Transverse colon (tissue), 4 donors: ENCODE measurements around the gene EPHB2. TPM values are rescaled to one million over a fixed set of nuclear protein-coding genes. Genes with fewer than 3 reads are reported as not detected.

ENCODE experiments used
- DNase-seq: peaks from one replicate; pipeline ENCODE4 v3.0.0-alpha.2; 2019
- H3K27ac ChIP-seq, 4 donors: fragments of 200-600 bp; sonication (generic); 2 replicates each; pipeline ENCODE4 v1.5.1; 2016 to 2018; ENCODE audit warnings: inconsistent platforms in 4 of 4
- H3K27me3 ChIP-seq: fragments of 200-600 bp; sonication (generic); 2 replicates; pipeline ENCODE4 v1.5.1; 2017; ENCODE audit warnings: inconsistent platforms
- H3K36me3 ChIP-seq, 4 donors: fragments of 200-600 bp; sonication (generic); 2 replicates each; pipeline ENCODE4 v1.5.1; 2017 to 2019; ENCODE audit warnings: inconsistent platforms in 4 of 4
- H3K4me1 ChIP-seq, 4 donors: fragments of 200-600 bp; sonication (generic); 2 replicates each; pipeline ENCODE4 v1.5.1; 2017 to 2020; ENCODE audit warnings: inconsistent platforms in 4 of 4
- H3K4me3 ChIP-seq, 4 donors: fragments of 200-600 bp; sonication (generic); 1 replicate in 1 of 4; 2 replicates in 3 of 4; pipeline versions ENCODE4 v1.5.1 to v1.6.1; 2017 to 2019; ENCODE audit warnings: inconsistent platforms in 4 of 4
- H3K9me3 ChIP-seq, 2 donors: fragments of 200-600 bp; sonication (generic); 2 replicates each; pipeline ENCODE4 v1.5.1; 2017 to 2019; ENCODE audit warnings: inconsistent platforms in 2 of 2
- CTCF ChIP-seq, 5 experiments: fragments of 200-600 bp in 3 of 5; fragments of 450-650 bp in 2 of 5; sonication (generic) in 3 of 5; IDR thresholded peaks; 1 replicate in 2 of 5; 2 replicates in 3 of 5; pipeline ENCODE4 v1.5.1; 2016 to 2017; ENCODE audit warnings: antibody characterized with exemption in 5 of 5, inconsistent platforms in 3 of 5, mild to moderate bottlenecking in 2 of 5, moderate library complexity in 1 of 5
- EP300 ChIP-seq: sonication (generic); formaldehyde crosslinking; IDR thresholded peaks from one replicate; pipeline ENCODE4 v1.6.1; 2017; ENCODE audit warnings: antibody characterized with exemption, low read depth
- POLR2A ChIP-seq: fragments of 450-650 bp; IDR thresholded peaks from one replicate; pipeline ENCODE4 v1.6.1; 2016; ENCODE audit warnings: antibody characterized with exemption, mild to moderate bottlenecking, moderate library complexity
- POLR2AphosphoS5 ChIP-seq, 3 donors: sonication (generic); formaldehyde crosslinking; IDR thresholded peaks; one replicate each; pipeline ENCODE4 v1.6.1; 2016; ENCODE audit warnings: antibody characterized with exemption in 3 of 3
- WGBS, 2 donors: methylation state at CpG; one replicate each; pipeline ENCODE4 v1.1.5; 2018; ENCODE audit warnings: low coverage in 1 of 2; 5-methylcytosine and 5-hydroxymethylcytosine counted together
- in situ Hi-C, 4 donors: fragments of 200-750 bp; cut with MboI; loops; one replicate each; pipeline versions ENCODE4 v1.15.0 to v1.15.1; 2017; ENCODE audit warnings: low sequenced_read_pairs in 3 of 4, low pct_ligation_motif_present in 1 of 4, low pct_unique_long_range_greater_than_20kb in 1 of 4
- intact Hi-C: fragments of 100-400 bp; cut with DNase I; formaldehyde crosslinking; loops from one replicate; pipeline ENCODE4 v1.15.1; 2023; ENCODE audit warnings: low total_unique reads
- total RNA-seq, 4 donors: library from RNA; depleted of rRNA; stranded (reverse); fragments of >200 nt; gene quantifications; one replicate each; pipeline ENCODE4 v1.1.0, GENCODE V29; 2016

The EPHB2 gene
- total RNA-seq, 4 donors from 2014 or later: 3.0 to 152 (median 27.9) TPM

DNA sequence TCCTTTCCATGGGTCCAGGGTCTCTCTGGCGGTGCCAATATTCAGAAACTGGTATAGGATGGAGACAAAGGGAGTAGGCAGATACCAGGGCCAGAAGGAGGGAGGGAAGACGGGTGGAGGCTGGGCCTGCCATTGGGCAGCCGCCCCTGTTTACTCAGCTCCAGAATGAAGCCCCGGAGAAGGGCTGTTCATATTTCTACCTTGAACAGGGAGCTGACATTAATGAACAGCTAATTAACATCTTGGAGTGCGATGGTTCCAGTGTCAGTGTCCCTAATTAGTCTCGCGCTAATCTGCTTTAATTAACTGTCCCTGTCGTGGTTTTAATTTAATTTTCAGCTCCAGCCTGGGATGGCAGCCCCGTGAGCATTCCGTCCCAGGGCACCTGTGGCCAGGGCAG, 113.8 kb downstream of the EPHB2 start:
- Histone ChIP-seq H3K36me3 (no peaks in the 10 kb centered on the region), H3K9me3 (no peaks in the 10 kb centered on the region), H3K27me3 (no peaks in the 10 kb centered on the region), H3K27ac (no peak overlapping the region), H3K4me1 (peaks cover 0 to 13% (median 6%) of the 10 kb centered on the region in 4 donors), H3K4me3 (no peak overlapping the region)
- in situ Hi-C loops: no loop called here
- no peak for TF ChIP-seq POLR2A
- TF ChIP-seq EP300: no peak
- TF ChIP-seq POLR2AphosphoS5 (IDR thresholded peaks at IDR 0.05): no peak
- TF ChIP-seq CTCF (IDR thresholded peaks at IDR 0.05): no peak
- no peak for DNase-seq
- WGBS, 2 donors: 80% methylated on average over 1 to 10 of the region's 10 CpGs
- intact Hi-C loops: no loop called here

DNA sequence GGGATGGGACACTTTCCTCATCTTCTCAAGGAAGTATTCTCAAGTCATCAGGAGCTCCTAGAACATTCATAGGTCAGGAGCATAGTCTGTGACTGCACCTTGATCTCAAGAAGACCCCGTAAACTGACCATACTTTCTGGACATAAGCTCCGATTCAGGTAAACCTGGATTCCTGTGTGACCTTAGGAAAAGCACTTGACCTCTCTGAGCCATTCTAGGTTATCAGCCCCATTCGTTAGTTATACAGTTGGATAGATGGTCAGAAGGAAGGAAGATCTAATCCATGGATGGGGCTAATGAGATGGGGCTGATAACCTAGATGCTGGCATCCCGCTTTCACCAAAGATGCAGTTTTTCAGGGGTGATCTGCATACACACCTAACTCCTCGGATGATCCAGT, 114.3 kb downstream of the EPHB2 start:
- H3K4me3 ChIP-seq: no peak overlapping the region
- intact Hi-C loops: no loop called here
- in situ Hi-C loops: no loop called here
- no peaks in the 10 kb centered on the region for H3K36me3 ChIP-seq
- 82 to 88% methylated on average over 3 to 5 of the region's 5 CpGs for WGBS, 2 donors
- peaks cover 0 to 13% (median 6%) of the 10 kb centered on the region in 4 donors for H3K4me1 ChIP-seq
- no peaks in the 10 kb centered on the region for H3K27me3 ChIP-seq
- no peak for TF ChIP-seq EP300
- no peak for TF ChIP-seq POLR2AphosphoS5 (IDR thresholded peaks at IDR 0.05)
- TF ChIP-seq CTCF (IDR thresholded peaks at IDR 0.05): no peak
- TF ChIP-seq POLR2A: no peak
- no peaks in the 10 kb centered on the region for H3K9me3 ChIP-seq
- no peak for DNase-seq
- H3K27ac ChIP-seq: no peak overlapping the region

GRCh38 chr1:22825486-22826189, 115.0 kb downstream of the EPHB2 start:
- Histone ChIP-seq H3K4me1 (peaks cover 0 to 13% (median 6%) of the 10 kb centered on the region in 4 donors), H3K27me3 (no peaks in the 10 kb centered on the region), H3K9me3 (no peaks in the 10 kb centered on the region), H3K36me3 (no peaks in the 10 kb centered on the region), H3K27ac (no peak overlapping the region), H3K4me3 (no peak overlapping the region)
- no peak for DNase-seq
- TF ChIP-seq CTCF (IDR thresholded peaks at IDR 0.05): no peak
- TF ChIP-seq EP300: no peak
- no peak for TF ChIP-seq POLR2A
- TF ChIP-seq POLR2AphosphoS5 (IDR thresholded peaks at IDR 0.05): no peak
- 58% methylated on average over 4 of the region's 4 CpGs; no CpG with 5 or more reads in 1 of the 2 donors for WGBS, 2 donors
- in situ Hi-C loops: no loop called here
- intact Hi-C loops: no loop called here

DNA sequence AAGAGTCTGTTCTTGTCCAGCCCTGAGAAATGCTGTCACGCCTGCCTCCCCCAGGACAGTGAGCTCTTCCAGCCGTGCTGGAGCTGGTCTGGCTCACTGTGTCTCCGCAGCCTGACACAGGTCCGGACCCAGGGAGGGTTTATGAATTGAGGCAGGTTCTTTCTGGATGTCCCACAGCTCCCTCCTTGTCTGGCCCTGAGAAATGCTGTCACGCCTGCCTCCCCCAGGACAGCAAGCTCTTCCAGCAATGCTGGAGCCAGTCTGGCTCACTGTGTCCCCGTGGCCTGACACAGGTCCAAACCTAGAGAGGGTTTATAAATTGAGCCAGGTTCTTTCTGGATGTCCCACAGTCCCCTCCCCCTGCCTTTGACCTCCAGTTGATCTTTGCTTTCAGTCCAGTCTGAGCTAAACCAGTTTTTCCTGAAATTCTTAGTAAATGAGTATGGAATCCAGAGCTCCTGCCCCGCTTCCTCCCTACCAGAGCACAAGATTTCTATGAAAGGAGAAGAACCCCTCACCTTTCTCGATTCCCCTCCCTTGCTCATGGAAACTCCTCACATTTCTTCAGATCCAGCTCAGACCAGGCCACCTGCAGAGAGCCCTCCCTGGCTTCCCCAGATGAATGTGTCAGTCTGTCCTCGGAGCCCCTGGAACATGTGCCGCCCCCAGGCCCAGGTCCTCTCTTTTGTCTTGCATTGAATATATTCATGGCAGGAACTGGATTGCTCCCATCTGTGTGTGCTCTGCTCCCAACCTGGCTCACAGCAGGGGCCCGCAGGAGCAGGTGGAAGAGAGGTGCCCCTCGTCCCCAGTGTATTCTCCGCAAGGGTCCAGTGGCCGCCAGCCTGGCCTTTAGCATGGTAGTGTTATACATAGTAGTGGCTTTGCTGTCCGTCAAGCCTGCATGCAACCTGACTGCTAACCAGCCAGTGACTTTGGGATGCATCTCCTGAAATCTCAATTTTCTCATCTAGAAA, 116.3 kb downstream of the EPHB2 start:
- DNase-seq: no peak
- TF ChIP-seq POLR2A (no peak), EP300 (no peak), CTCF (IDR thresholded peaks at IDR 0.05) (no peak), POLR2AphosphoS5 (IDR thresholded peaks at IDR 0.05) (no peak)
- Histone ChIP-seq H3K9me3 (no peaks in the 10 kb centered on the region), H3K27me3 (no peaks in the 10 kb centered on the region), H3K36me3 (no peaks in the 10 kb centered on the region), H3K4me1 (peaks cover 0 to 17% (median 6%) of the 10 kb centered on the region in 4 donors), H3K27ac (no peak overlapping the region), H3K4me3 (no peak overlapping the region)
- WGBS, 2 donors: 71 to 88% methylated on average over 4 to 15 of the region's 15 CpGs
- intact Hi-C loops: no loop called here
- in situ Hi-C loops: no loop called here
